Measurements from ENCODE around the gene SH3D21. TPM values are rescaled to one million over a fixed set of nuclear protein-coding genes. Genes with fewer than 3 reads are reported as not detected.

SH3D21 gene
- total RNA-seq, 2 experiments from 2014 or later, result 1.9 to 2.6 TPM

DNA sequence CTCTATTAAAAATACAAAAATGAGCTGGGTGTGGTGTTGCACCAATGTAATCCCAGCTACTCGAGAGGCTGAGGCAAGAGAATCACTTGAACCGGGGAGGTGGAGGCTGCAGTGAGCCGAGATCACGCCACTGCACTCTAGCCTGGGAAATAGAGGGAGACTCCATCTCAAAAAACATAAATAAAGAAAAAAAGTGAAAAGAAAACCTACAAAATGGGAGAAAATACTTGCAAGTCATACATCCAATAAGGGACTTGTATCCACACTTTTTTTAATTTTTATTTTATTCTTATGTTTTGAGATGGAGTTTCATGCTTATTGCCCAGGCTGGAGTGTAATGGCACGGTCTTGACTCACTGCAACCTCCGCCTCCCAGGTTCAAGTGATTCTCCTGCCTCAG is 29.5 kb upstream of the SH3D21 start:
- Mint-ChIP-seq H3K4me3 (no peak overlapping the region), H3K27ac (no peak overlapping the region), H3K4me1 (ENCODE audit: low read depth) (peaks cover 18% of the 10 kb centered on the region), H3K9me3 (no peaks in the 10 kb centered on the region), H3K36me3 (ENCODE audit: low read depth) (peaks cover 36% of the 10 kb centered on the region), H3K27me3 (no peaks in the 10 kb centered on the region)
- no peaks in the 10 kb centered on the region for H3K9me3 ChIP-seq (ENCODE audit: control insufficient read depth in 1 of 2, insufficient read depth in 1 of 2, low read length in 2 of 2)
- H3K4me1 ChIP-seq (ENCODE audit: insufficient read depth, low read length), result peaks cover 6% of the 10 kb centered on the region
- ChIA-PET CTCF (no interaction called here), POLR2A (interaction anchor here (0.8 kb wide), 1 partner anchor 72 kb away, joined by 3 read pairs; no protein-coding TSS in a partner anchor)
- H3K36me3 ChIP-seq (ENCODE audit: insufficient read depth, low read length), result peaks cover 16% of the 10 kb centered on the region
- H3K27me3 ChIP-seq (ENCODE audit: control insufficient read depth in 1 of 2, insufficient read depth in 2 of 2, low read length in 2 of 2), result no peaks in the 10 kb centered on the region
- H3K27ac ChIP-seq (ENCODE audit: low read depth in 1 of 2, low read length in 2 of 2), result no peak overlapping the region
- ATAC-seq (ENCODE audit: poor library complexity) (no peak), DNase-seq (no peak)
- TF ChIP-seq, protein P1, sequence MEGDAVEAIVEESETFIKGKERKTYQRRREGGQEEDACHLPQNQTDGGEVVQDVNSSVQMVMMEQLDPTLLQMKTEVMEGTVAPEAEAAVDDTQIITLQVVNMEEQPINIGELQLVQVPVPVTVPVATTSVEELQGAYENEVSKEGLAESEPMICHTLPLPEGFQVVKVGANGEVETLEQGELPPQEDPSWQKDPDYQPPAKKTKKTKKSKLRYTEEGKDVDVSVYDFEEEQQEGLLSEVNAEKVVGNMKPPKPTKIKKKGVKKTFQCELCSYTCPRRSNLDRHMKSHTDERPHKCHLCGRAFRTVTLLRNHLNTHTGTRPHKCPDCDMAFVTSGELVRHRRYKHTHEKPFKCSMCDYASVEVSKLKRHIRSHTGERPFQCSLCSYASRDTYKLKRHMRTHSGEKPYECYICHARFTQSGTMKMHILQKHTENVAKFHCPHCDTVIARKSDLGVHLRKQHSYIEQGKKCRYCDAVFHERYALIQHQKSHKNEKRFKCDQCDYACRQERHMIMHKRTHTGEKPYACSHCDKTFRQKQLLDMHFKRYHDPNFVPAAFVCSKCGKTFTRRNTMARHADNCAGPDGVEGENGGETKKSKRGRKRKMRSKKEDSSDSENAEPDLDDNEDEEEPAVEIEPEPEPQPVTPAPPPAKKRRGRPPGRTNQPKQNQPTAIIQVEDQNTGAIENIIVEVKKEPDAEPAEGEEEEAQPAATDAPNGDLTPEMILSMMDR (IDR thresholded peaks at IDR 0.05), result no peak
- no peak overlapping the region for H3K4me3 ChIP-seq (ENCODE audit: low read length)
- intact Hi-C loops (cut with DNase I, micrococcal nuclease), result no loop called here

GRCh38 chr1:36279110-36279788 is 26.9 kb upstream of the SH3D21 start:
- POLR2A ChIA-PET, result no interaction called here
- Histone ChIP-seq H3K36me3 (ENCODE audit: insufficient read depth, low read length) (peaks cover 19% of the 10 kb centered on the region), H3K27ac (ENCODE audit: low read depth in 1 of 2, low read length in 2 of 2) (no peak overlapping the region), H3K9me3 (ENCODE audit: control insufficient read depth in 1 of 2, insufficient read depth in 1 of 2, low read length in 2 of 2) (no peaks in the 10 kb centered on the region), H3K4me3 (ENCODE audit: low read length) (no peak overlapping the region), H3K27me3 (ENCODE audit: control insufficient read depth in 1 of 2, insufficient read depth in 2 of 2, low read length in 2 of 2) (no peaks in the 10 kb centered on the region), H3K4me1 (ENCODE audit: insufficient read depth, low read length) (peaks cover 6% of the 10 kb centered on the region)
- CTCF ChIA-PET, result interaction anchor here (0.7 kb wide), 1 partner anchor 129 kb away, joined by 3 read pairs; no protein-coding TSS in a partner anchor
- peaks cover 38% of the 10 kb centered on the region for H3K36me3 Mint-ChIP-seq (ENCODE audit: low read depth)
- TF ChIP-seq, protein P1 (IDR thresholded peaks at IDR 0.05), result no peak
- peaks cover 18% of the 10 kb centered on the region for H3K4me1 Mint-ChIP-seq (ENCODE audit: low read depth)
- DNase-seq, result no peak
- no peak overlapping the region for H3K4me3 Mint-ChIP-seq
- intact Hi-C loops (cut with DNase I, micrococcal nuclease), result no loop called here
- no peak for ATAC-seq (ENCODE audit: poor library complexity)
- H3K27ac Mint-ChIP-seq, result peak overlapping the region; percentile 66
- no peaks in the 10 kb centered on the region for H3K27me3 Mint-ChIP-seq
- H3K9me3 Mint-ChIP-seq, result no peaks in the 10 kb centered on the region

GRCh38 chr1:36279789-36280296 is 26.3 kb upstream of the SH3D21 start:
- Histone ChIP-seq H3K4me3 (ENCODE audit: low read length) (no peak overlapping the region), H3K9me3 (ENCODE audit: control insufficient read depth in 1 of 2, insufficient read depth in 1 of 2, low read length in 2 of 2) (no peaks in the 10 kb centered on the region), H3K27ac (ENCODE audit: low read depth in 1 of 2, low read length in 2 of 2) (no peak overlapping the region), H3K36me3 (ENCODE audit: insufficient read depth, low read length) (peaks cover 25% of the 10 kb centered on the region), H3K27me3 (ENCODE audit: control insufficient read depth in 1 of 2, insufficient read depth in 2 of 2, low read length in 2 of 2) (no peaks in the 10 kb centered on the region), H3K4me1 (ENCODE audit: insufficient read depth, low read length) (peaks cover 6% of the 10 kb centered on the region)
- POLR2A ChIA-PET, result no interaction called here
- ATAC-seq (ENCODE audit: poor library complexity) (no peak), DNase-seq (no peak)
- Mint-ChIP-seq H3K4me1 (ENCODE audit: low read depth) (peaks cover 18% of the 10 kb centered on the region), H3K27ac (peak overlapping the region; percentile 66), H3K36me3 (ENCODE audit: low read depth) (peaks cover 40% of the 10 kb centered on the region), H3K4me3 (no peak overlapping the region), H3K27me3 (no peaks in the 10 kb centered on the region), H3K9me3 (no peaks in the 10 kb centered on the region)
- intact Hi-C loops (cut with DNase I, micrococcal nuclease), result loop anchor here in 1 of 2 experiments (5.0 kb wide), 1 partner anchor 48 kb away; no protein-coding TSS in a partner anchor
- CTCF ChIA-PET, result no interaction called here
- TF ChIP-seq, protein P1 (IDR thresholded peaks at IDR 0.05), result no peak
